ENCODE results near the gene IGF1.

The IGF1 gene

DNA sequence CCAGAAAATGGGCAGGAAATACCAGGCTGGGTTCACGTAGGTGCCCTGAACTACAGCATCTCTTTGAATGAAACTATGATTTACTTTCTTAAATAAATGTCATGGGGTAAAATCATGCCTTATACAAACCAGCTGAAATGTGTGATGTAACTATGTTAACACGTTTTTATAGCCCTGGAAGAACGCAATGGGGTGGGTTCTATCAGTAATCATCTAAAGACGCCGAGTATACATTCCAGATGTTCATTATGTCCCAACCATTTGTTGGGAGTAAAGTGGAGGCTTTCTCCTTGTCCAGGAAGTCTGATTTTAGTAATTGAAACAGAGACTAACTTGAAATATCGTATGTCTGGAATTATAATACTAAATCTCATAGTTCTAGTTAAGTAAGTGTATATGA, 16.2 kb upstream of the IGF1 start:
- 74% methylated on average over 5 of the region's 6 CpGs for WGBS

DNA sequence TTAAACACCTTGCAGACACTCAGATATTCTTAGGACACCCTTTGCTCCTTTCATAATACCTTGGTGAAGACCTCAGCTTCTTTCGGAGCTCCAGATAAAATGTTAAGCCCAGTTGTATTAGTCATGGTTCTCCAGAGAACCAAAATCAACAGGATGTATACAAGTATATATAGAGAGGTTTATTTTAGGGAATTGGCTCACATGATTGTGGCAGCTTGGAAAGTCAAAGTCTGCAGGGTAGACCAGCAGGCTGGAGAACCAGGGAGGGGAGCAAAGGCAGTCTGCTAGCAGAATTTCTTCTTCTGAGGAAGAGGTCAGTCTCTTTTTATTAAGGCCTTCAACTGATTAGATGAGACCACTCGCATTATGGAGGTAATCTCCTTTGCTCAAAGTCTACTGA, 6.9 kb upstream of the IGF1 start:
- no peak overlapping the region for H4K91ac ChIP-seq (ENCODE audit: low read length)
- no peak overlapping the region for H3K9ac ChIP-seq (ENCODE audit: low read length)
- H2BK120ac ChIP-seq (ENCODE audit: low read depth, low read length): no peak overlapping the region
- no peak overlapping the region for H2AK5ac ChIP-seq (ENCODE audit: low read length, severe bottlenecking)
- peaks cover 2% of the 10 kb centered on the region for H3K4me1 ChIP-seq (ENCODE audit: control insufficient read depth, insufficient read depth, low read depth, low read length)
- H3K23ac ChIP-seq (ENCODE audit: low read length in 2 of 2): no peak overlapping the region
- no peak overlapping the region for H4K8ac ChIP-seq (ENCODE audit: low read length)
- no peak overlapping the region for H3K27ac ChIP-seq (ENCODE audit: low read length, poor library complexity, severe bottlenecking)
- DNase-seq: peak; percentile 15
- H3K4me3 ChIP-seq (ENCODE audit: insufficient read depth in 1 of 2, low read depth in 1 of 2, low read length in 2 of 2): no peak overlapping the region
- no peaks in the 10 kb centered on the region for H3K36me3 ChIP-seq (ENCODE audit: control insufficient read depth in 1 of 2, insufficient read depth in 2 of 2, low read depth in 1 of 2, low read length in 2 of 2)
- no peak overlapping the region for H2AFZ ChIP-seq (ENCODE audit: low read depth, low read length)
- H3K4me2 ChIP-seq (ENCODE audit: low read length, poor library complexity, severe bottlenecking): no peak overlapping the region
- no peak overlapping the region for H2BK5ac ChIP-seq (ENCODE audit: low read depth, low read length, poor library complexity, severe bottlenecking)
- H3K79me1 ChIP-seq (replicated peaks; ENCODE audit: low read length, poor library complexity, severe bottlenecking): no peaks in the 10 kb centered on the region
- H3K27me3 ChIP-seq (ENCODE audit: control insufficient read depth in 1 of 2, insufficient read depth in 1 of 2, low read length in 2 of 2): no peaks in the 10 kb centered on the region
- no peak overlapping the region for H3K18ac ChIP-seq (ENCODE audit: low read depth in 1 of 2, low read length in 2 of 2)
- H2BK15ac ChIP-seq (ENCODE audit: low read depth, poor library complexity, severe bottlenecking): no peak overlapping the region
- H3K4ac ChIP-seq (ENCODE audit: low read depth in 1 of 2, low read length in 2 of 2): no peak overlapping the region
- WGBS: 94% methylated on average over 2 of the region's 2 CpGs
- H3K9me3 ChIP-seq (ENCODE audit: control insufficient read depth, low read length): peaks cover 3% of the 10 kb centered on the region
- no peak overlapping the region for H2BK12ac ChIP-seq (ENCODE audit: low read length in 2 of 2)
- no peak overlapping the region for H3K14ac ChIP-seq (ENCODE audit: low read length in 2 of 2)

More for the DNA sequence above, 16.2 kb upstream of the IGF1 start:
- H3K4ac ChIP-seq (ENCODE audit: low read depth in 1 of 2, low read length in 2 of 2): no peak overlapping the region
- no peak overlapping the region for H3K27ac ChIP-seq (ENCODE audit: low read length, poor library complexity, severe bottlenecking)
- H3K27me3 ChIP-seq (ENCODE audit: control insufficient read depth in 1 of 2, insufficient read depth in 1 of 2, low read length in 2 of 2): no peaks in the 10 kb centered on the region
- no peaks in the 10 kb centered on the region for H3K36me3 ChIP-seq (ENCODE audit: control insufficient read depth in 1 of 2, insufficient read depth in 2 of 2, low read depth in 1 of 2, low read length in 2 of 2)
- H3K9me3 ChIP-seq (ENCODE audit: control insufficient read depth, low read length): peaks cover 7% of the 10 kb centered on the region
- H2BK15ac ChIP-seq (ENCODE audit: low read depth, poor library complexity, severe bottlenecking): no peak overlapping the region
- H4K91ac ChIP-seq (ENCODE audit: low read length): no peak overlapping the region
- H3K79me1 ChIP-seq (replicated peaks; ENCODE audit: low read length, poor library complexity, severe bottlenecking): no peaks in the 10 kb centered on the region
- no peak overlapping the region for H2BK5ac ChIP-seq (ENCODE audit: low read depth, low read length, poor library complexity, severe bottlenecking)
- no peak for DNase-seq
- no peak overlapping the region for H3K9ac ChIP-seq (ENCODE audit: low read length)
- H3K14ac ChIP-seq (ENCODE audit: low read length in 2 of 2): no peak overlapping the region
- no peaks in the 10 kb centered on the region for H3K4me1 ChIP-seq (ENCODE audit: control insufficient read depth, insufficient read depth, low read depth, low read length)
- no peak overlapping the region for H3K23ac ChIP-seq (ENCODE audit: low read length in 2 of 2)
- no peak overlapping the region for H3K4me3 ChIP-seq (ENCODE audit: insufficient read depth in 1 of 2, low read depth in 1 of 2, low read length in 2 of 2)
- H2BK120ac ChIP-seq (ENCODE audit: low read depth, low read length): no peak overlapping the region
- no peak overlapping the region for H4K8ac ChIP-seq (ENCODE audit: low read length)
- H2AFZ ChIP-seq (ENCODE audit: low read depth, low read length): no peak overlapping the region
- no peak overlapping the region for H3K4me2 ChIP-seq (ENCODE audit: low read length, poor library complexity, severe bottlenecking)
- H3K18ac ChIP-seq (ENCODE audit: low read depth in 1 of 2, low read length in 2 of 2): no peak overlapping the region
- no peak overlapping the region for H2BK12ac ChIP-seq (ENCODE audit: low read length in 2 of 2)
- H2AK5ac ChIP-seq (ENCODE audit: low read length, severe bottlenecking): no peak overlapping the region

DNA sequence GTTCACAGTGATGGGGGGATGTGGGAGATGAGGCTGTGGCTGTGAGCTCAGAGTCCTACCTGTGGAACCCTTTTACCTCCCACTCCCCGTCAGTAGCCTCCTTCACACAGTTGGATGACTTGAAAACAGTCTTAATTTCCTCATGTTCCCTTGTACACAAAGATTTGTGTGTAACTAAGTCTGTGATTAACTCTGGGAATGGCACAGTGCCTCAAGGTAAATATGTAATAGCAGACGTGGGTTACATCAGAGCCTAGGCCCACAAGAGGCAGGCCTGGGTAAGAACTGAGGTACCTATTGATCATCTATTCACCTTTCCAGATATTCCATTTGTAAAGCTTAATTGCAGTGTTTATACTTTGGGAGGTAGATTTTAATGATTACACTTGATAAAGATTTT, 5.8 kb upstream of the IGF1 start:
- no peak overlapping the region for H2AFZ ChIP-seq (ENCODE audit: low read depth, low read length)
- no peak overlapping the region for H3K14ac ChIP-seq (ENCODE audit: low read length in 2 of 2)
- no peak overlapping the region for H2BK120ac ChIP-seq (ENCODE audit: low read depth, low read length)
- no peak overlapping the region for H2BK12ac ChIP-seq (ENCODE audit: low read length in 2 of 2)
- no peak overlapping the region for H4K8ac ChIP-seq (ENCODE audit: low read length)
- no peaks in the 10 kb centered on the region for H3K79me1 ChIP-seq (replicated peaks; ENCODE audit: low read length, poor library complexity, severe bottlenecking)
- H3K23ac ChIP-seq (ENCODE audit: low read length in 2 of 2): no peak overlapping the region
- H2AK5ac ChIP-seq (ENCODE audit: low read length, severe bottlenecking): no peak overlapping the region
- H4K91ac ChIP-seq (ENCODE audit: low read length): no peak overlapping the region
- H2BK15ac ChIP-seq (ENCODE audit: low read depth, poor library complexity, severe bottlenecking): no peak overlapping the region
- H3K4me2 ChIP-seq (ENCODE audit: low read length, poor library complexity, severe bottlenecking): no peak overlapping the region
- peaks cover 3% of the 10 kb centered on the region for H3K9me3 ChIP-seq (ENCODE audit: control insufficient read depth, low read length)
- peaks cover 0 to under 1% of the 10 kb centered on the region in 2 experiments for H3K27me3 ChIP-seq (ENCODE audit: control insufficient read depth in 1 of 2, insufficient read depth in 1 of 2, low read length in 2 of 2)
- no peak overlapping the region for H3K18ac ChIP-seq (ENCODE audit: low read depth in 1 of 2, low read length in 2 of 2)
- no peak overlapping the region for H2BK5ac ChIP-seq (ENCODE audit: low read depth, low read length, poor library complexity, severe bottlenecking)
- H3K36me3 ChIP-seq (ENCODE audit: control insufficient read depth in 1 of 2, insufficient read depth in 2 of 2, low read depth in 1 of 2, low read length in 2 of 2): no peaks in the 10 kb centered on the region
- WGBS: no CpG with 5 or more reads among the region's 2 CpGs
- H3K27ac ChIP-seq (ENCODE audit: low read length, poor library complexity, severe bottlenecking): no peak overlapping the region
- H3K9ac ChIP-seq (ENCODE audit: low read length): no peak overlapping the region
- no peak overlapping the region for H3K4me3 ChIP-seq (ENCODE audit: insufficient read depth in 1 of 2, low read depth in 1 of 2, low read length in 2 of 2)
- H3K4ac ChIP-seq (ENCODE audit: low read depth in 1 of 2, low read length in 2 of 2): no peak overlapping the region
- no peak for DNase-seq
- peaks cover 2% of the 10 kb centered on the region for H3K4me1 ChIP-seq (ENCODE audit: control insufficient read depth, insufficient read depth, low read depth, low read length)

DNA sequence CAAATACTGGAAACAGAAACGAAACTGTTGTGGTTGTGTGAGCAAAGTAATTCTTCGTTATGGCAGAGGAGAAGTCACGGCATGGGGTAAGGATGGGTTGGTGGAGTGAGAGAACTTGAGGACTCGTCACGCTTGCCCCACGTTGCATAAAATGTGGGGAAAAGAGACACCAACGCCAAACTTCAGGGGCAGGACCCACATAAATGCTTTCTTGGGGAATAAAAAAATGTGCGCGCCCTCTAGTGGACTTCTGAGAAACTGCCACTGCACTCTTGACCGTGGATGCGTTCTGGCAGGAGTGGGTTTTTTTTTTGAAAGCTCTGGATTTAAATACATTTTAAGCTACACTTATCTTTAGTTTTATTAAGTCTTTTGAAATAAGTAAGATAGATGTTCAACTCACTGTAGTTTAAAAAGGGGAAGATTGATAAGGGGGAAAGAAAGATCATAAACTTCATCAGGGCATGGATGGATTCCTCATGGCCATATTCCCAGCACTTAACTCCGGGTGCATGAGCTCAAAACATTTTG, 4.1 kb upstream of the IGF1 start:
- Histone ChIP-seq H4K91ac (ENCODE audit: low read length) (no peak overlapping the region), H3K27ac (ENCODE audit: low read length, poor library complexity, severe bottlenecking) (no peak overlapping the region), H3K79me1 (replicated peaks; ENCODE audit: low read length, poor library complexity, severe bottlenecking) (no peaks in the 10 kb centered on the region), H3K4me3 (ENCODE audit: insufficient read depth in 1 of 2, low read depth in 1 of 2, low read length in 2 of 2) (peak overlapping the region in 1 of 2 experiments; percentile 51), H4K8ac (ENCODE audit: low read length) (no peak overlapping the region), H3K4ac (ENCODE audit: low read depth in 1 of 2, low read length in 2 of 2) (no peak overlapping the region), H2BK5ac (ENCODE audit: low read depth, low read length, poor library complexity, severe bottlenecking) (no peak overlapping the region), H3K4me1 (ENCODE audit: control insufficient read depth, insufficient read depth, low read depth, low read length) (peaks cover 2% of the 10 kb centered on the region), H2BK120ac (ENCODE audit: low read depth, low read length) (no peak overlapping the region), H3K9ac (ENCODE audit: low read length) (peak overlapping the region; percentile 81), H3K23ac (ENCODE audit: low read length in 2 of 2) (no peak overlapping the region), H2BK12ac (ENCODE audit: low read length in 2 of 2) (no peak overlapping the region), H3K18ac (ENCODE audit: low read depth in 1 of 2, low read length in 2 of 2) (no peak overlapping the region), H3K36me3 (ENCODE audit: control insufficient read depth in 1 of 2, insufficient read depth in 2 of 2, low read depth in 1 of 2, low read length in 2 of 2) (no peaks in the 10 kb centered on the region), H2AK5ac (ENCODE audit: low read length, severe bottlenecking) (no peak overlapping the region), H3K4me2 (ENCODE audit: low read length, poor library complexity, severe bottlenecking) (peak overlapping the region; percentile 79), H3K14ac (ENCODE audit: low read length in 2 of 2) (no peak overlapping the region), H2BK15ac (ENCODE audit: low read depth, poor library complexity, severe bottlenecking) (no peak overlapping the region), H3K27me3 (ENCODE audit: control insufficient read depth in 1 of 2, insufficient read depth in 1 of 2, low read length in 2 of 2) (peaks cover 0 to 3% of the 10 kb centered on the region in 2 experiments), H3K9me3 (ENCODE audit: control insufficient read depth, low read length) (no peaks in the 10 kb centered on the region), H2AFZ (ENCODE audit: low read depth, low read length) (no peak overlapping the region)
- WGBS: 27% methylated on average over 9 of the region's 12 CpGs
- peak; percentile 51 for DNase-seq

Data from mesenchymal stem cell (in vitro differentiated cells and primary cell).